ENCODE measurements around the gene KIF21A.
A peak's percentile ranks its signal among the peaks of the same experiment; 100 is the strongest.
"Not testable (repeated sequence)": the region's sequence is repeated elsewhere in the genome, so short reads cannot be mapped to it uniquely, and the experiment has no call there.

KIF21A gene, protein sequence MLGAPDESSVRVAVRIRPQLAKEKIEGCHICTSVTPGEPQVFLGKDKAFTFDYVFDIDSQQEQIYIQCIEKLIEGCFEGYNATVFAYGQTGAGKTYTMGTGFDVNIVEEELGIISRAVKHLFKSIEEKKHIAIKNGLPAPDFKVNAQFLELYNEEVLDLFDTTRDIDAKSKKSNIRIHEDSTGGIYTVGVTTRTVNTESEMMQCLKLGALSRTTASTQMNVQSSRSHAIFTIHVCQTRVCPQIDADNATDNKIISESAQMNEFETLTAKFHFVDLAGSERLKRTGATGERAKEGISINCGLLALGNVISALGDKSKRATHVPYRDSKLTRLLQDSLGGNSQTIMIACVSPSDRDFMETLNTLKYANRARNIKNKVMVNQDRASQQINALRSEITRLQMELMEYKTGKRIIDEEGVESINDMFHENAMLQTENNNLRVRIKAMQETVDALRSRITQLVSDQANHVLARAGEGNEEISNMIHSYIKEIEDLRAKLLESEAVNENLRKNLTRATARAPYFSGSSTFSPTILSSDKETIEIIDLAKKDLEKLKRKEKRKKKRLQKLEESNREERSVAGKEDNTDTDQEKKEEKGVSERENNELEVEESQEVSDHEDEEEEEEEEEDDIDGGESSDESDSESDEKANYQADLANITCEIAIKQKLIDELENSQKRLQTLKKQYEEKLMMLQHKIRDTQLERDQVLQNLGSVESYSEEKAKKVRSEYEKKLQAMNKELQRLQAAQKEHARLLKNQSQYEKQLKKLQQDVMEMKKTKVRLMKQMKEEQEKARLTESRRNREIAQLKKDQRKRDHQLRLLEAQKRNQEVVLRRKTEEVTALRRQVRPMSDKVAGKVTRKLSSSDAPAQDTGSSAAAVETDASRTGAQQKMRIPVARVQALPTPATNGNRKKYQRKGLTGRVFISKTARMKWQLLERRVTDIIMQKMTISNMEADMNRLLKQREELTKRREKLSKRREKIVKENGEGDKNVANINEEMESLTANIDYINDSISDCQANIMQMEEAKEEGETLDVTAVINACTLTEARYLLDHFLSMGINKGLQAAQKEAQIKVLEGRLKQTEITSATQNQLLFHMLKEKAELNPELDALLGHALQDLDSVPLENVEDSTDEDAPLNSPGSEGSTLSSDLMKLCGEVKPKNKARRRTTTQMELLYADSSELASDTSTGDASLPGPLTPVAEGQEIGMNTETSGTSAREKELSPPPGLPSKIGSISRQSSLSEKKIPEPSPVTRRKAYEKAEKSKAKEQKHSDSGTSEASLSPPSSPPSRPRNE (N-terminal part only)

GRCh38 chr12:39443081-39443928 is at the start of gene KIF21A:
KIF21A (minus strand) TSS chr12:39443120; CDS start chr12:39442970, 150 bp downstream.
- FAIRE-seq = no peak

GRCh38 chr12:39490500-39491282 is 47.8 kb upstream of the KIF21A start:
- FAIRE-seq = no peak

DNA sequence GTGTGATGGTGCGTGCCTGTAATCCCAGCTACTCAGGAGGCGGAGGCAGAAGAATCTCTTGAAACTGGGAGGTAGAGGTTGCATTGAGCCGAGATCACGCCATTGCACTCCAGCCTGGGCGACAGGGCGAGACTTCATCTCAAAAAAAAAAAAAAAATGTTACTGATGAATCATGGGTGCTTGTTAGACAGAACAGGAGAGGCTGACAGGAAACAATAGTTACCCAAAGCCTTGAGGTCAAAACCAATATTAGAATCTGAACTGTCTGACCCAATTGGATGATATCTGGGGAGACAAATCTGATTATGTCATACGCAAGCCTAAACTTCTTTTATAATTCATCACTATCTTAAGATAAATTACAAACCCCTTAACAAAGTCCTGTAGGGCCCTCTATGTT is 40.7 kb upstream of the KIF21A start:
- FAIRE-seq = no peak

DNA sequence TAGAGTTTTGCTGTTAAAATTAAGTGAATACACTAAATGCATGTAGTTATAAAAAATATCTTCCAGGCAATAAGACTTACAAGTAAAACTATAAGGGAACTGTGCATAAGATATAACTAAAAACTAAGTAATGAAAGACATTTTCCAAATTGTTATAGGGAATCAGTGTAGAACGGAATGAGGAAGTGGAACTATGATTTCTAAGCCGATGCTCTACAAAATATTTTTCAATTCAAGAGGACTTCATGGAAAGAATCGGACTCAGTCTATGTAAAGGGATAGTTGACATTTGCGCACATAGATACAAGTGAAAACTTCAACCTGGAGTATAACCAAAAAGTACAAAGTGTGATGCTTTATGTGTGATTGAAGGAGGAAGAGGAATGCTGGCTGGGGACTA is 40.1 kb upstream of the KIF21A start:
- no peak for FAIRE-seq

DNA sequence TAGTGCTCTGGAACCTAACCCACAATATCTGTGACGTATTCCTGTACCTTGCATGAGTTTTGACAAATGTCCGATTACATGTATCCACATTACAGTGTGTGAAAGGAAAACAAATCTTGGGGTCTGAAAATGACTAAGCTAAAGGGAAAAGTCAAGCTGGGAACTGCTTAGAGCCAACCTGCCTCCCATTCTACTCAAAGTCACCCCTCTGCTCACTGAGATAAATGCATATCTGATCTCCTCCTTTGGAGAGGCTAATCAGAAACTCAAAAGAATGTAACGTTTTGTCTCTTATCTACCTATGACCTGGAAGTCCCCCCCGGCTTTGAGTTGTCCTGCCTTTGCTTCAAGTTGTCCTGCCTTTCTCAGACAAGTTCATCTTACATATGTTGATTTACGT is 34.0 kb upstream of the KIF21A start:
- FAIRE-seq = no peak

DNA sequence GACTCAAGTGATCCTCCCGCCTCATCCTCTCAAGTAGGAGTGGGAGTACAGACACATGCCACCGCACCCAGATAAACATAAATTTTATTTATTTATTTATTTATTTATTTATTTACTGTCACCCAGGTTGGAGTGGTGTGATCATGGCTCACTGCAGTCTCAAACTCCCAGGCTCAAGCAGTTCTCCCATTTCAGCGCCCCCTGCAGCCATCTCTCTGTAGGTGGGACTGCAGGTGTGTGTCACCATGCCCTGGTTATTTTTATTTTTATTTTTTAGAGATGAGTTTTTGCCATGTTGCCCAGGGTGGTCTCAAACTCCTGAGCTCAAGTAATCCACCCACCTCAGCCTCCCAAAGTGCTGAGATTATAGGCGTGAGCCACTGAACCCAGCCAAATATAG is 33.2 kb upstream of the KIF21A start:
- no peak for FAIRE-seq

GRCh38 chr12:39475136-39475535 is 32.2 kb upstream of the KIF21A start:
- FAIRE-seq = not testable (repeated sequence)

- FAIRE-seq = no peak
These were observed 24.5 kb upstream of the KIF21A start for GRCh38 chr12:39467432-39467870.

DNA sequence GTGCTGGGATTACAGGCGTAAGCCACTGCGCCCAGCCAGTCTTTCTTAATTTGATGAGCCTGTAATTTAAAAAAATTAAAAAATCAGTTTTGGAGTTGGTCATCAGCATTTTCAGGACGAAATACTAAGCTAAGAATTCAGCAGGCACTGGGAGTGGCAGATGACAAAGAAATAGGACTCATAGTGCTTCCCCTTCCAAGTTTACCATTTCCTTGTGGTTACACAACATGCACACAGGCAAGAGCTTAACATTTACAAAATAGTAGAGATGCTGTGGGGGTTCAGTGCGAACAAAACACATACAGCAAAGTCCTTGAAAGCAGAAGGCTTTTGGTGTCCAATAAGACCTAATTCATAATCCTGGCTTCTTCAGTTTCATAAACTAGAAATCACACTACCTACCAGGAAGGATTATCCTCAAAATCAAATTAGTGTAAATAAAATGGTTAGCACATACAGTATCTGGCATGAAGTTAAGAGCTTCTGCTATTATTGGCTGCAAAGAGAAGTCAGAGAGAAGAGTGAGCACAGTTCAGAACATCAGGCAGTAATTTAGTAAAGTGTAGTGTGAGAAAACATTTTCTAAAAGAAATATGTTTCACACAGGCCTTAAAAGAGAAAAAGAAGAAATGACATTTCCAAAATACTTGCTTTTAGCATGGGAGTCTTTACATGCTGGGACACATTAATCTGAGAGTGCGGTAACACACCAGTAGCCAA is 22.2 kb upstream of the KIF21A start:
- FAIRE-seq = peak; percentile 90

DNA sequence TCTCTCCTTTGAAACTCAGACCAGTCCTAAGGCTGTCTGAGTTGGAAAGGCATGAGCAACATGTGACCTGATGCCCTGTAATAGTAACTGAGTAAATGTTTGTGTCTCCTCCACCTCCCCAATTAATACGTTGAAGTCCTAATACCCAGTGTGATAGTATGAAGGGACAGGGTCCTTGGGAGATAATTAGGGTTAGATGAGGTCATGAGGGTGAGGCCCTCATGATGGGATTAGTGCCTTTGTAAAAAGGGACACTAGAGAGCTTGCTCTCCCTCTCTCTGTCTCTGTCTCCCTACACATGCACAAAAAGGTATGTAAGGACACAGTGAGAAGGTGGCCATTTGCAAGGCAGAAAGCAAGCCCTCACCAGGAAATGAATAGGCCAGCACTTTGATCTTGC is 18.1 kb upstream of the KIF21A start:
- FAIRE-seq = no peak

GRCh38 chr12:39459027-39459434 is 16.1 kb upstream of the KIF21A start:
- FAIRE-seq = no peak

DNA sequence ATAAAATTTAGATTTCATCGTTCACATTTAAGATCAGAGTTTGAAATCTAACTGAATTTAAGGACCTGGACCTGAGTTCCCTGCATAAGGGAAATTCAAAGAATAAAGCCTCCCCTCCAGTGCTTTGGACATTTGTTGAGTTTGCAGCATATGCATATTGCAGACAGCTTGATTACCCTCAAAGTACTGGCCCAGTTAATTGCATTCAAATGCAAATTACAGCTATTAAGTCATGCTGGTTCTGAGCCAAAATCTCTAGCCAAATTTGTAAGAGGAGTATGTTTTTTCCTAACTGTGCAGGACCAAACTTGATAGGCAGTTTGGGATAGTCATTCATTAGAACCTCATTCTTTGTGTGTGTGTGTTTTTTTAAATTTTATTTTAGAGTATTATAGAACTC is 9.1 kb upstream of the KIF21A start:
- no peak for FAIRE-seq

GRCh38 chr12:39448038-39448437 is 5.1 kb upstream of the KIF21A start:
- no peak for FAIRE-seq

DNA sequence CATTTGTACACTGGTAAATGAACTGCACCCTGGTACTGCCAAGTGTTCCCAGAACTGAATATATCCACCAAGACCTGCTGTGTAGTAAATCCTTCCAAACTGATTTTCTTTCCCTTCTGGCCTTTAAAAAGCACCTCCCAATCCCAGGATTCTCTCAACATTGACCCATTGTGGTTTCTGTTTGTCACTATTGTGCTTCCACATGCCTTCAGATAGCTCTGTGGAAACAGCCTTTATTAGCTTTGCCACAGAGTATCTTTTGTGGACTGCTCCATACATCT is 949 bp upstream of the KIF21A start:
- FAIRE-seq = no peak

GRCh38 chr12:39442831-39443080 is 164 bp downstream of the KIF21A start:
- FAIRE-seq = no peak

DNA sequence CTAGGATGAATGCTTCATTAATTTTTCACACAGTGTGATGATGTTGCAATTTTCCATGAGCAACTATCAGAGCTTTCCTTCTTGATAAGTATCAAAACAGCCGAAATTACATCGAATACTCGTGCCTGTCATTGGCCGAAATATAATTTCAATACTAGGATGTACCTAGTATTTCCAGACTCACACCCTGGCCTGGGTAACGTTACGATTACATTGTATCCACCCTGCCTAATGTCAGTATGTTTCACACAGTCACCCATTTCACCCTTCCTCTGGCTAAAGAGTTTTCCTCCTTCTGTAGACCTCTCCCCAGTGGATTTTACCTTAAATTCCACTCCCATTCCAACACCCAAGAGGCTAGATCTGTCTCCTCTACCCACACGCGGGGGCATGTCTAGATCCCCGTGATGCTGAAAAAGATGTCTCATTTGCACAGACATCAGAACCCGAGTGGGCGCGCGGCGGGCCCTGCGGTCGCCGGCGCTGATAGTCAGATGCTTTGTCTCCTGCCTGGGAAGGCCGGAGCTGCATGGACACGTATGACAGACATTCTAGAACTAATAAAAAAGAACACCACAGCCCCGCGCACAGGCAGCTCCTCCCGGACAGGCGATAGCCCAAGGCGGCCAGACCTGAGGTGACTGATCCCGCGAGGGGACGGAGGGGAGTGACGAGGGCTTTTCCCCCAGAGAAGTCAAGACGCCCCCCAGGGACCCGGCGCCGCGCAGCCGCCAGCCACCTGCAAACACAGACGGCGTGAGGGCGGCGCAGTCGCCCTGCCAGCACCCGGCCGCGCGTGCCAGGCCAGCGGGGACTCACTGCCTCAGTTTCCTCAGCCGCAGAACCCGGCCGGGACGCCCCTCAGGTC is 723 bp downstream of the KIF21A start:
- FAIRE-seq = no peak

GRCh38 chr12:39441189-39441962 is 1.5 kb downstream of the KIF21A start:
- peak; percentile 86 for FAIRE-seq

DNA sequence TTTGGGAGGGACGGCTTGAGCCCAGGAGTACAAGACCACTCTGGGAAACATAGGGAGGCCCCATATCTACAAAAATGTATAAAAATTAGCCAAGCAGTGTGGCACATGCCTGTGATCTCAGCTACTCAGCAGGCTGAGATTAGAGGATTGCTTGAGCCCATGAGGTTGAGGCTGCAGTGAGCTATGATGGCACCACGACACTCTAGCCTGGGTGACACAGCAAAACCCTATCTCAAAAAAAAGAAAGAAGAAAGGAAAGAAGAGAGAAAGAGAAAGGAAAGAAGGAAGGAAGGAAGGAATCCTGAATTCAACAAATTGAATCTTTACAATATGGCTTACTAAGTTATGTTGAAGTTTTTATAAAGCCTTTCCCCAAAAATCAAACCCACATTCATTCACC is 2.1 kb downstream of the KIF21A start:
- no peak for FAIRE-seq

- FAIRE-seq = no peak
These were observed 2.8 kb downstream of the KIF21A start for GRCh38 chr12:39440101-39440500.
